ENCODE measurements around the gene ITGA5.

Gene ITGA5

GRCh38 chr12:54437243-54437642 is 18.2 kb upstream of the ITGA5 start:
- H3K27ac ChIP-seq: no peak overlapping the region
- POLR2A ChIA-PET (ENCODE audit: low non-redundant PET): interaction anchor here (0.7 kb wide), 1 partner anchor 62 kb away, joined by 3 read pairs; no protein-coding TSS in a partner anchor
- CTCF ChIA-PET: interaction anchor here (5.7 kb wide), 1 partner anchor 39 kb away, joined by 170 read pairs; no protein-coding TSS in a partner anchor
- DNase-seq (ENCODE audit: low spot score): no peak
- no peak for TF ChIP-seq CTCF (conservative IDR thresholded peaks at IDR 0.05; ENCODE audit: low read depth)

GRCh38 chr12:54432815-54433164 is 13.7 kb upstream of the ITGA5 start:
- POLR2A ChIA-PET (ENCODE audit: low non-redundant PET): no interaction called here

GRCh38 chr12:54431911-54432814 is 13.1 kb upstream of the ITGA5 start:
- DNase-seq (ENCODE audit: low spot score): peak; percentile 93
- CTCF ChIA-PET: interaction anchor here (1.1 to 3.3 kb wide), 4 partner anchors 27 to 33 kb away, joined by 3 to 26 read pairs (median 8); no protein-coding TSS in a partner anchor
- peak overlapping the region; percentile 86 for H3K27ac ChIP-seq
- POLR2A ChIA-PET (ENCODE audit: low non-redundant PET): interaction anchor here (0.6 kb wide), 1 partner anchor 1527 kb away, joined by 8 read pairs; no protein-coding TSS in a partner anchor
- no peak for TF ChIP-seq CTCF (conservative IDR thresholded peaks at IDR 0.05; ENCODE audit: low read depth)

More at GRCh38 chr12:54432815-54433164, 13.7 kb upstream of the ITGA5 start:
- CTCF ChIA-PET: interaction anchor here (1.1 to 3.3 kb wide), 4 partner anchors 28 to 33 kb away, joined by 3 to 26 read pairs (median 8); no protein-coding TSS in a partner anchor
- TF ChIP-seq CTCF (conservative IDR thresholded peaks at IDR 0.05; ENCODE audit: low read depth): no peak
- H3K27ac ChIP-seq: peak overlapping the region; percentile 86
- DNase-seq (ENCODE audit: low spot score): no peak

GRCh38 chr12:54430471-54431069 is 11.5 kb upstream of the ITGA5 start:
- CTCF ChIA-PET: interaction anchor here (2.9 kb wide), 1 partner anchor 27 kb away, joined by 13 read pairs; no protein-coding TSS in a partner anchor
- no peak for DNase-seq (ENCODE audit: low spot score)
- no peak for TF ChIP-seq CTCF (conservative IDR thresholded peaks at IDR 0.05; ENCODE audit: low read depth)
- POLR2A ChIA-PET (ENCODE audit: low non-redundant PET): no interaction called here
- peak overlapping the region; percentile 53 for H3K27ac ChIP-seq

- POLR2A ChIA-PET (ENCODE audit: low non-redundant PET): no interaction called here
- CTCF ChIA-PET: interaction anchor here (0.9 to 2.1 kb wide), 4 partner anchors 11 to 30 kb away, joined by 3 to 8 read pairs (median 4); no protein-coding TSS in a partner anchor
- peak overlapping the region; percentile 89 for H3K27ac ChIP-seq
- TF ChIP-seq CTCF (conservative IDR thresholded peaks at IDR 0.05; ENCODE audit: low read depth): no peak
- DNase-seq (ENCODE audit: low spot score): peak; percentile 71
Measured at GRCh38 chr12:54429014-54429471, 10.0 kb upstream of the ITGA5 start.

All from RWPE1 (cell line).